UCSD-AML1 (cell line): ENCODE measurements around the gene OSGEP.

Experiments
- DNase-seq: peaks from one replicate; lab custom pipeline; 2025; ENCODE audit not compliant: unreplicated experiment; lab: John Stamatoyannopoulos, UW

The OSGEP gene

GRCh38 chr14:20400589-20400964 is 54.0 kb downstream of the OSGEP start:
- DNase-seq, result no peak

GRCh38 chr14:20397511-20397910 is 57.1 kb downstream of the OSGEP start:
- DNase-seq, result no peak
